KMS-11 (cell line): Measurements from ENCODE around the gene RAB11FIP5.

Source experiments
- H2AFZ ChIP-seq: fragments of 200-600 bp; sonication (generic); 2 replicates; pipeline ENCODE4 v1.6.1; 2016; ENCODE audit warnings: antibody characterized with exemption, mixed run types, low read depth
- H3K27ac ChIP-seq: fragments of 200-600 bp; sonication (generic); 2 replicates; pipeline ENCODE4 v1.6.1; 2016; ENCODE audit warnings: mild to moderate bottlenecking, mixed run types
- H3K27me3 ChIP-seq: fragments of 200-600 bp; sonication (generic); 2 replicates; pipeline ENCODE4 v1.6.1; 2017; ENCODE audit warnings: mild to moderate bottlenecking, low read depth, mixed run types, moderate library complexity; ENCODE audit not compliant: insufficient read depth
- H3K36me3 ChIP-seq: fragments of 200-600 bp; sonication (generic); 2 replicates; pipeline ENCODE4 v1.6.1; 2017; ENCODE audit warnings: mild to moderate bottlenecking, mixed run types; ENCODE audit not compliant: insufficient read depth
- H3K4me1 ChIP-seq: fragments of 200-600 bp; sonication (generic); 2 replicates; pipeline ENCODE4 v1.6.1; 2016; ENCODE audit warnings: mild to moderate bottlenecking, low read depth, mixed run types; ENCODE audit not compliant: poor library complexity, severe bottlenecking
- H3K4me2 ChIP-seq: fragments of 200-600 bp; sonication (generic); 2 replicates; pipeline ENCODE4 v1.7.0; 2016; ENCODE audit warnings: mild to moderate bottlenecking, mixed run types
- H3K4me3 ChIP-seq: fragments of 200-600 bp; sonication (generic); IDR thresholded peaks from 2 replicates; pipeline ENCODE4 v1.6.1; 2017; ENCODE audit warnings: low read depth, low read length, mixed read lengths; ENCODE audit not compliant: insufficient read depth
- H3K79me2 ChIP-seq: fragments of 200-600 bp; sonication (generic); 2 replicates; pipeline ENCODE4 v1.6.1; 2016; ENCODE audit warnings: low read depth, mixed run types; ENCODE audit not compliant: insufficient read depth
- H3K9ac ChIP-seq: fragments of 200-600 bp; sonication (generic); 2 replicates; pipeline ENCODE4 v1.6.1; 2016; ENCODE audit warnings: mild to moderate bottlenecking, mixed run types
- H4K20me1 ChIP-seq: fragments of 200-600 bp; sonication (generic); 2 replicates; pipeline ENCODE4 v1.6.1; 2016; ENCODE audit warnings: mild to moderate bottlenecking, mixed run types; ENCODE audit not compliant: insufficient read depth
- CTCF ChIP-seq: fragments of 200-600 bp; sonication (generic); conservative IDR thresholded peaks from 2 replicates; pipeline ENCODE4 v1.6.1; 2017; ENCODE audit warnings: low read depth, mild to moderate bottlenecking, antibody characterized with exemption, low read length, moderate library complexity, mixed read lengths

RAB11FIP5 gene

DNA sequence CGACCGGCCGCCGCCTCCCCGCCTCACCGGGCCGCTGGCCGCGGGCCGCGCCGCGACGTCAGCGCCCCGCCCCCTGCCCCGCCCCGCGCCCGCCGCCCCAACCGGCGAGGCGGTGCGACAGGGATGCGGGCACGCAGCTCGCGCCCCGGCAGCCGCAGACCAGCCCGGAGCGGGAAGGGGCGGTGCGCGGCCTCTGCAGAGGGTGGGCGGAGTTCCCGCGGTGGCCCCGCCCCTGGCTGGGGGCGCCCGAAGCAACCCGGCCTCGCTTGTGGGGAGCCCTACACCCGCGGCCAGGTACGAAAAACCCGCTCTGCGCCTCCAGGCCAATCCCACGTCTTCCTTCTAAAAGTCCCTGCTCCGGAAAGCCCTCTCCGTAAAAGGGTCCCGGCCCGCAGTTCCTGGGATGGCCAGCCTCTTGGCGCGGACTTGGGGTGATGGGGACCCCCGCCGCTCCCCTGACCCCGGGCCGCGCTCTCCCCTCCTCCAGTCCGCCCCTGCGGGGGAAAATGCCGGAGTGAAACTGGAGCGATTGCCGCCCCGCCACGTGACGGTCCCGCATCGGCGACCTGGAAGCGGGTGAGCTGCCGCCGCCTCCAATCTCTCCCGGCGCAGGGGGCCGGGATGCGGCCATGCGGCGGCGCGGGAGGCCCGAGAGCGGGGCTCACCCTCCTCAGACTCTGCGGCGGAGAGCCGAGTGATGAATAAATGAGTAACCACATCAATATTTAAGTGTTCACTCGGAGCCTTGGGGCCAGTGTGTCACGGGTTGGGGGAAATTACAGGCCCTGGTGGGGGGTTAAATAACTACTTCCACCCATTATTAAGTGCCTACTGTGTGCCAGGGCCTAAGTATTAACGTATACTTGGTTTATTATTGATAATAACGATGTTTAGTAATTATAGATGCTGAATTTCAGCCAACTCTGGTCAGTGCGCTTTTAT lies at the start of gene RAB11FIP5:
Gene RAB11FIP5 (minus strand): TSS at position 36 of the 942 bp plus-strand sequence. CDS start 171 bp downstream, outside the sequence.
- Histone ChIP-seq H3K27ac (no peak within 1 kb of the TSS), H4K20me1 (no peaks in the 10 kb centered on the region), H3K36me3 (no peaks in the 10 kb centered on the region), H3K9ac (peak within 1 kb of the TSS; percentile 80), H3K27me3 (no peaks in the 10 kb centered on the region), H2AFZ (peak within 1 kb of the TSS; percentile 95), H3K4me1 (peaks cover 8% of the 10 kb centered on the region), H3K4me3 (peak within 1 kb of the TSS; percentile 90), H3K4me2 (peak within 1 kb of the TSS; percentile 90), H3K79me2 (no peaks in the 10 kb centered on the region)
- no peak for TF ChIP-seq CTCF

DNA sequence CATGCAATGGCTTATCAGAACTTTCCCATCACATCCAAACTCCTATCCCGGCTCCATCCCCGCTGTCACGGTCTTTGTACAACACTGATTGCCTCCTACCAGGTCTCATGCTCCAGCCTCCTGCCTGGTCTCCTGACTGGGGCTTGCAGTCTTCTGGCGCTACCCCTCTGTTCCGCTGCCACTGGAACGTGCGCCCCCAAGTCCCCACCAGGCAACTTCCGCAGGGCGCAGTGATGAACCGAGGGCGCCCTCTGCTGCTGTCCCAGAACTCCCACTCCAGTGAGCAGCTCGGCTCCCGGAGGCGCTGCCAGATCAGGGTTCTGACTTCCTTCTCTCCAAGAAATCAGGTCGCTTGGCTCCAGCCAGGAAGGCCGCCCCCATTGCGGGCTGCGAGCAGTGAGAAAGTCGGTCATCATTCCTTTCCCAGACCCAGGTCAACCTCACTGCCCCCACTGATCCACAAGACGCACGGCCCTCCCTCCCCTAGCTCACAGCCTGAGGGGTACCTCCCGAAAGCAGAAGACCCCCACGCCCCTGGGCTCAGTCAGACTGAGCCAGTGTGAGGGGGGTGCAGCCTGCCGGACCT lies 43.9 kb upstream of the RAB11FIP5 start:
- H3K79me2 ChIP-seq: no peaks in the 10 kb centered on the region
- H3K4me1 ChIP-seq: no peaks in the 10 kb centered on the region
- H4K20me1 ChIP-seq: no peaks in the 10 kb centered on the region
- no peak overlapping the region for H3K9ac ChIP-seq
- no peak overlapping the region for H3K4me2 ChIP-seq
- no peaks in the 10 kb centered on the region for H3K27me3 ChIP-seq
- 0 out of 2 replicates have a peak, but pooled peaks have one; percentile 21 for TF ChIP-seq CTCF
- no peaks in the 10 kb centered on the region for H3K36me3 ChIP-seq
- no peak overlapping the region for H3K4me3 ChIP-seq
- H2AFZ ChIP-seq: no peak overlapping the region
- no peak overlapping the region for H3K27ac ChIP-seq

DNA sequence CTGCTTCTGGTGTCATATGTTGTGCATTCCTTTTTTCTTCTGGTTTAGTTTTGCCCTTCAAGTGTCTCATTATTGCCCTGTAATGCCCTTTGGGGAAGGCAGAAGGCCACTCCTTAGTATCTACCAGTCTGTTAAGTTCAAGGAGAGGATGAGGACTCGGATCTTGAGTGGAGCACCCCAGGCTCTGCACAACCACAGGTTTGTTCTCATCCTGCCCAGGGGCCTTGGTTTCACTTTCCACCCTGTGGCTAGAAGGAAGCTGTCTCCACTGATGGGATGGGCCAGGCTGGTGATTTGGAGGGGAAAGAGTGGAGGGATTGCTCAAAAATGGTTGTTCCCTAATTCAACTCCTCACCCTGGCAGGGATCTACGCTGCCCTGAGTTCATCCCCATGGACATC lies 30.2 kb upstream of the RAB11FIP5 start:
- no peaks in the 10 kb centered on the region for H3K4me1 ChIP-seq
- H3K79me2 ChIP-seq: no peaks in the 10 kb centered on the region
- no peak for TF ChIP-seq CTCF
- no peak overlapping the region for H3K27ac ChIP-seq
- H3K36me3 ChIP-seq: no peaks in the 10 kb centered on the region
- H2AFZ ChIP-seq: no peak overlapping the region
- H3K9ac ChIP-seq: no peak overlapping the region
- H3K4me3 ChIP-seq: no peak overlapping the region
- no peaks in the 10 kb centered on the region for H4K20me1 ChIP-seq
- H3K4me2 ChIP-seq: no peak overlapping the region
- no peaks in the 10 kb centered on the region for H3K27me3 ChIP-seq

DNA sequence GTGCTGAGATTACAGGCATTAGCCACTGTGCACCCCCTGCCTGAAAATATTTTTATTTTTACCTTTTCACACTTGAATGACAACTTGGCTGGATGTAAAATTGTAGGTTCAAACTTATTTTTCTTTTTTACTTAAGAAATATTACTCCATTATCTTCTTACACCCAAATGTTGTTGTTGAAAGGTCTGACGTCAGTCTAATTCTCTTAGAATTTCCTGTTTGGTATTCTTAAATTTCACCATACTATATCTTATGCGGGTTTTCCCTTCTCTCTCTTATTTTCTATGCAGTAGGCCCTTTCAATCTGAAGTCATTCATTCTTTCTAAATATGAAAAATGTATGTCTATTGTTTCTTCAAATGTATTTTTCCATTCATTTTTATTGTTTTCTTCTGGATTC lies 29.1 kb upstream of the RAB11FIP5 start:
- no peak overlapping the region for H2AFZ ChIP-seq
- H3K79me2 ChIP-seq: no peaks in the 10 kb centered on the region
- no peaks in the 10 kb centered on the region for H3K36me3 ChIP-seq
- no peaks in the 10 kb centered on the region for H4K20me1 ChIP-seq
- H3K27ac ChIP-seq: no peak overlapping the region
- no peaks in the 10 kb centered on the region for H3K27me3 ChIP-seq
- H3K4me1 ChIP-seq: no peaks in the 10 kb centered on the region
- H3K4me2 ChIP-seq: no peak overlapping the region
- TF ChIP-seq CTCF: no peak
- H3K4me3 ChIP-seq: no peak overlapping the region
- no peak overlapping the region for H3K9ac ChIP-seq
